NT2/D1 (cell line): Measurements from ENCODE around the gene NOLC1.

Experiments used
- SUZ12 ChIP-seq: IDR thresholded peaks from 2 replicates; pipeline ENCODE4 v1.6.1; 2011; ENCODE audit not compliant: insufficient read length, insufficient read depth; ENCODE audit errors: extremely low read depth
- YY1 ChIP-seq: IDR thresholded peaks from 2 replicates; pipeline ENCODE4 v1.6.1; 2011; ENCODE audit not compliant: insufficient read length, insufficient read depth
- ZNF274 ChIP-seq: IDR thresholded peaks from 2 replicates; pipeline ENCODE4 v1.6.1; 2011; ENCODE audit warnings: mild to moderate bottlenecking, low read depth, low read length

DNA sequence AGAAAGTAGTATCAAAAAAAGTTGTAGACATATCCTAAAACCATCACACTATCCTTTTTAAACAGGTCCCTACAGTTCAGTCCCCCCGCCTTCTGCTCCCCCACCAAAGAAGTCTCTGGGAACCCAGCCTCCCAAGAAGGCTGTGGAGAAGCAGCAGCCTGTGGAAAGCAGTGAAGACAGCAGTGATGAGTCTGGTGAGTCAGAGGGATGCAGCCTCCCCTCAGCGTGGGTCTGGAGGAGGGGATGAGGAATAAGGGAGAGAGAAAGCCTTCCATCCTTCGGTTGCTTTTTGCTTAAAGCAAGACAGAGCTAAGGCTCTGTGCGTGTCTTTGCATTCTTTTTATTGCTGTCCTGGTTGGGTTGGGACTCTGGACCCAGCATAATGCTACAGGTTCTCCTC is 7.6 kb downstream of the NOLC1 start:
- no peak for TF ChIP-seq SUZ12
- no peak for TF ChIP-seq ZNF274
- no peak for TF ChIP-seq YY1
